BLaER1 (cell line): ENCODE data around the gene ABCA8.
A peak's percentile ranks its signal among the peaks of the same experiment; 100 is the strongest.

Source experiments
- H3K27ac ChIP-seq: shearing (Covaris generic); formaldehyde crosslinking; 2 replicates; pipeline ENCODE4 v1.8.1; 2022
- H3K27me3 ChIP-seq: shearing (Covaris generic); formaldehyde crosslinking; 2 replicates; pipeline ENCODE4 v1.8.1; 2022
- H3K36me3 ChIP-seq: shearing (Covaris generic); formaldehyde crosslinking; 2 replicates; pipeline ENCODE4 v1.8.1; 2022
- H3K4me1 ChIP-seq: shearing (Covaris generic); formaldehyde crosslinking; 2 replicates; pipeline ENCODE4 v1.8.1; 2022
- H3K4me2 ChIP-seq: shearing (Covaris generic); formaldehyde crosslinking; 2 replicates; pipeline ENCODE4 v1.8.1; 2022
- H3K4me3 ChIP-seq: shearing (Covaris generic); formaldehyde crosslinking; 2 replicates; pipeline ENCODE4 v1.8.1; 2022
- H3K9ac ChIP-seq: shearing (Covaris generic); formaldehyde crosslinking; 2 replicates; pipeline ENCODE4 v1.8.1; 2022
- H3K9me3 ChIP-seq: shearing (Covaris generic); formaldehyde crosslinking; 2 replicates; pipeline ENCODE4 v1.8.1; 2022
- H4K20me1 ChIP-seq: shearing (Covaris generic); formaldehyde crosslinking; 2 replicates; pipeline ENCODE4 v1.8.1; 2022
- Cebpa-rat ChIP-seq: shearing (Covaris generic); IDR thresholded peaks from 2 replicates; pipeline ENCODE4 v1.8.1; 2022

ABCA8 gene

GRCh38 chr17:68870976-68871375 lies 84.2 kb downstream of the ABCA8 start:
- no peaks in the 10 kb centered on the region for H4K20me1 ChIP-seq
- no peak overlapping the region for H3K9ac ChIP-seq
- H3K4me1 ChIP-seq, result peaks cover 7% of the 10 kb centered on the region; the same call in 1 of the 2 replicates
- TF ChIP-seq Cebpa-rat, result no peak
- H3K9me3 ChIP-seq, result 0 out of 2 replicates have a peak, but pooled peaks cover 4% of the 10 kb centered on the region
- H3K4me2 ChIP-seq, result no peak overlapping the region
- no peak overlapping the region for H3K4me3 ChIP-seq
- H3K27ac ChIP-seq, result no peak overlapping the region
- H3K36me3 ChIP-seq, result no peaks in the 10 kb centered on the region
- H3K27me3 ChIP-seq, result no peaks in the 10 kb centered on the region

- 0 out of 2 replicates have a peak, but pooled peaks cover 4% of the 10 kb centered on the region for H3K9me3 ChIP-seq
- no peaks in the 10 kb centered on the region for H4K20me1 ChIP-seq
- no peak overlapping the region for H3K4me2 ChIP-seq
- no peaks in the 10 kb centered on the region for H3K27me3 ChIP-seq
- H3K9ac ChIP-seq, result no peak overlapping the region
- H3K27ac ChIP-seq, result no peak overlapping the region
- no peak for TF ChIP-seq Cebpa-rat
- peaks cover 7% of the 10 kb centered on the region; the same call in 1 of the 2 replicates for H3K4me1 ChIP-seq
- H3K36me3 ChIP-seq, result no peaks in the 10 kb centered on the region
- no peak overlapping the region for H3K4me3 ChIP-seq
Measured at GRCh38 chr17:68870161-68870826, 84.9 kb downstream of the ABCA8 start.

- Histone ChIP-seq H3K4me2 (no peak overlapping the region), H3K27me3 (no peaks in the 10 kb centered on the region), H4K20me1 (no peaks in the 10 kb centered on the region), H3K27ac (no peak overlapping the region), H3K4me1 (peaks cover 7% of the 10 kb centered on the region; the same call in 1 of the 2 replicates), H3K9ac (no peak overlapping the region), H3K4me3 (no peak overlapping the region), H3K9me3 (0 out of 2 replicates have a peak, but pooled peaks cover 3% of the 10 kb centered on the region), H3K36me3 (no peaks in the 10 kb centered on the region)
- TF ChIP-seq Cebpa-rat, result no peak
Measured at GRCh38 chr17:68868708-68869107, 86.5 kb downstream of the ABCA8 start.

GRCh38 chr17:68867759-68868516 lies 87.3 kb downstream of the ABCA8 start:
- peaks cover 7% of the 10 kb centered on the region; the same call in 1 of the 2 replicates for H3K4me1 ChIP-seq
- H3K27ac ChIP-seq, result no peak overlapping the region
- H3K9ac ChIP-seq, result no peak overlapping the region
- no peaks in the 10 kb centered on the region for H3K36me3 ChIP-seq
- TF ChIP-seq Cebpa-rat, result no peak
- no peaks in the 10 kb centered on the region for H4K20me1 ChIP-seq
- no peaks in the 10 kb centered on the region for H3K27me3 ChIP-seq
- no peak overlapping the region for H3K4me3 ChIP-seq
- no peaks in the 10 kb centered on the region for H3K9me3 ChIP-seq
- H3K4me2 ChIP-seq, result peak overlapping the region; percentile 32; the same call in 1 of the 2 replicates

GRCh38 chr17:68865584-68865983 lies 89.6 kb downstream of the ABCA8 start:
- H3K4me3 ChIP-seq, result no peak overlapping the region
- no peak for TF ChIP-seq Cebpa-rat
- no peaks in the 10 kb centered on the region for H3K27me3 ChIP-seq
- no peaks in the 10 kb centered on the region for H4K20me1 ChIP-seq
- H3K27ac ChIP-seq, result no peak overlapping the region
- H3K9ac ChIP-seq, result no peak overlapping the region
- H3K9me3 ChIP-seq, result no peaks in the 10 kb centered on the region
- H3K4me1 ChIP-seq, result peaks cover 7% of the 10 kb centered on the region; the same call in 1 of the 2 replicates
- H3K36me3 ChIP-seq, result no peaks in the 10 kb centered on the region
- H3K4me2 ChIP-seq, result no peak overlapping the region

GRCh38 chr17:68863091-68863652 lies 92.0 kb downstream of the ABCA8 start:
- Histone ChIP-seq H3K9ac (no peak overlapping the region), H3K27me3 (no peaks in the 10 kb centered on the region), H3K27ac (no peak overlapping the region), H3K4me3 (no peak overlapping the region), H3K9me3 (peaks cover 11% of the 10 kb centered on the region), H4K20me1 (no peaks in the 10 kb centered on the region), H3K4me2 (no peak overlapping the region), H3K4me1 (peaks cover 6% of the 10 kb centered on the region; the same call in 1 of the 2 replicates), H3K36me3 (no peaks in the 10 kb centered on the region)
- TF ChIP-seq Cebpa-rat, result no peak

- no peak for TF ChIP-seq Cebpa-rat
- H3K4me2 ChIP-seq, result no peak overlapping the region
Measured at GRCh38 chr17:68861602-68862001, 93.6 kb downstream of the ABCA8 start.

GRCh38 chr17:68860941-68861340 lies 94.3 kb downstream of the ABCA8 start:
- no peaks in the 10 kb centered on the region for H4K20me1 ChIP-seq
- no peaks in the 10 kb centered on the region for H3K4me1 ChIP-seq
- peaks cover 16% of the 10 kb centered on the region for H3K9me3 ChIP-seq
- no peaks in the 10 kb centered on the region for H3K36me3 ChIP-seq
- H3K27ac ChIP-seq, result no peak overlapping the region
- no peak overlapping the region for H3K9ac ChIP-seq
- no peak overlapping the region for H3K4me3 ChIP-seq
- no peak for TF ChIP-seq Cebpa-rat
- no peaks in the 10 kb centered on the region for H3K27me3 ChIP-seq
- H3K4me2 ChIP-seq, result no peak overlapping the region

More at GRCh38 chr17:68861602-68862001, 93.6 kb downstream of the ABCA8 start:
- Histone ChIP-seq H3K27ac (no peak overlapping the region), H3K9ac (no peak overlapping the region), H3K4me1 (no peaks in the 10 kb centered on the region), H3K27me3 (no peaks in the 10 kb centered on the region), H4K20me1 (no peaks in the 10 kb centered on the region), H3K9me3 (peaks cover 16% of the 10 kb centered on the region), H3K4me3 (no peak overlapping the region), H3K36me3 (no peaks in the 10 kb centered on the region)

GRCh38 chr17:68854452-68854851 lies 100.7 kb downstream of the ABCA8 start:
- H3K4me3 ChIP-seq, result no peak overlapping the region
- TF ChIP-seq Cebpa-rat, result no peak
- peaks cover 16% of the 10 kb centered on the region for H3K9me3 ChIP-seq
- no peak overlapping the region for H3K4me2 ChIP-seq
- no peak overlapping the region for H3K9ac ChIP-seq
- no peaks in the 10 kb centered on the region for H3K27me3 ChIP-seq
- H3K27ac ChIP-seq, result no peak overlapping the region
- no peaks in the 10 kb centered on the region for H4K20me1 ChIP-seq
- no peaks in the 10 kb centered on the region for H3K4me1 ChIP-seq
- no peaks in the 10 kb centered on the region for H3K36me3 ChIP-seq

GRCh38 chr17:68853439-68853838 lies 101.8 kb downstream of the ABCA8 start:
- H3K4me1 ChIP-seq, result no peaks in the 10 kb centered on the region
- H3K27ac ChIP-seq, result no peak overlapping the region
- no peak for TF ChIP-seq Cebpa-rat
- no peaks in the 10 kb centered on the region for H3K27me3 ChIP-seq
- no peaks in the 10 kb centered on the region for H4K20me1 ChIP-seq
- H3K9ac ChIP-seq, result no peak overlapping the region
- no peak overlapping the region for H3K4me2 ChIP-seq
- no peak overlapping the region for H3K4me3 ChIP-seq
- H3K9me3 ChIP-seq, result peaks cover 8% of the 10 kb centered on the region
- H3K36me3 ChIP-seq, result no peaks in the 10 kb centered on the region
